ENCODE measurements around the gene SNRNP48.
A peak's percentile ranks its signal among the peaks of the same experiment; 100 is the strongest.

The SNRNP48 gene

DNA sequence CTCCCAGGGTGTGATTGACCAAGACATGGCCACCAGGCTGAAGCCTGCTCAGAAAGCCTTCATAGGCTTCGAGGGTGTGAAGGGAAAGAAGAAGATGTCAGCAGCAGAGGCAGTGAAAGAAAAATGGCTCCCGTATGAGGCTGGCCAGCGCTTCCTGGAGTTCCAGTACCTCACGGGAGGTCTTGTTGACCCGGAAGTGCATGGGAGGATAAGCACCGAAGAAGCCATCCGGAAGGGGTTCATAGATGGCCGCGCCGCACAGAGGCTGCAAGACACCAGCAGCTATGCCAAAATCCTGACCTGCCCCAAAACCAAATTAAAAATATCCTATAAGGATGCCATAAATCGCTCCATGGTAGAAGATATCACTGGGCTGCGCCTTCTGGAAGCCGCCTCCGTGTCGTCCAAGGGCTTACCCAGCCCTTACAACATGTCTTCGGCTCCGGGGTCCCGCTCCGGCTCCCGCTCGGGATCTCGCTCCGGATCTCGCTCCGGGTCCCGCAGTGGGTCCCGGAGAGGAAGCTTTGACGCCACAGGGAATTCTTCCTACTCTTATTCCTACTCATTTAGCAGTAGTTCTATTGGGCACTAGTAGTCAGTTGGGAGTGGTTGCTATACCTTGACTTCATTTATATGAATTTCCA is 4.6 kb upstream of the SNRNP48 start:
- no peak overlapping the region for H3K27ac ChIP-seq
- no peak overlapping the region for H3K4me3 ChIP-seq

DNA sequence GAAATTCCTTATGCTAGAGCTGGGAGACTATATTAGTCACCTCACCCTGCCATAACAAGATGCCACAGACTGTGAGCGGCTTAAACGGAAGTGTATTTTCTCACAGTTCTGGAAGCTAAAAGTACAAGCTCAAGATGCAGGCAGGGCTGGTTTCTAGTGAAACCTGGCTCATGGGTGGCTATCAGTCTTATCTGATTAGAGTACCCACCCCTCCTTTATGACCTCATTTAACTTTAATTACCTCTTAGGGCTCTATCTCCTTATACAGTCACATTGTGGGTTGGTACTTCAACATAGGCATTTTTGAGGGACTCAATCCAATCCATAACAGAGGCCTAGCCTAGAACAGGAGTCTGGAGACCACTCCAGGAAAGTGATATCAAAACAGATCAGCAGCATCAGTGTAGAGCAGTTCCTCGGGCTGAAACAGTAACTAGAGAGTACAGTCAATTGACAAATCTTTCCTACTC is 2.3 kb upstream of the SNRNP48 start:
- no peak overlapping the region for H3K4me3 ChIP-seq
- H3K27ac ChIP-seq: peak overlapping the region in 1 of 21 experiments; percentile 22

DNA sequence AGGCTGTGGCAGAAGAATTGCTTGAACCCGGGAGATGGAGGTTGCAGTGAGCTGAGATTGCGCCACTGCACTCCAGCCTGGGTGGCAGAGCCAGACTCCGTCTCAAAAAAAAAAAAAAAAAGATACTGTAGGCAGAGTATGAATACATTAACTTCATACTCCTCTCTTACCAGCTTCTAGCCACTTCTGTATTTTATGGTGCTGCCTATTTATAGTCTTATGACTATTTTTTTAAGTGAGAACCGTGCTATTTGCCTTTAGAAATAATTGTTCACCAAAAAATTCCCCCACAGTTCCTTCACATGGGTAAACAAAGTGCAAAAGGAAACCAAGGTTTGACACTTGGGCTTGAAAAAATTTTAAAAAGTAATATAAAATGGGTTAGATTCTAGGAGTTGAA is 1.5 kb upstream of the SNRNP48 start:
- Histone ChIP-seq H3K4me3 (no peak overlapping the region), H3K27ac (no peak overlapping the region)

DNA sequence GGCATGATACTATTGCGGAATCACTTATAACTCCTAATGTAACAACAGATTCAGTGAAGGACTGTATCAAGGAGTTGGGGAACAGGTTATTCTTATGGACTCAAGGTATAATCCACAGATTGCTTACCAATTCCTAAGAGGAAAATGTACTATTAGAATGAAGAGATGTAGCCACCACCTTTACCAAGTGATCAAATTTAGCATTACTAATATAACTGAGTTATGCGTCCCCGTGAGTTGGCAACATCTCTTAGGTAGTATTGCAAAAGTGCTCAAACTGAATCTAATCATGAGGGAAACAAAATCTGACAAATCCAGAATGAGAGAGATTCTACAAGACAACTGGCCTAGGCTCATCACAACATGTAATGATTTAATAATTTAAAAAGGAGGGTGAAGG is 777 bp upstream of the SNRNP48 start:
- Histone ChIP-seq H3K4me3 (peak overlapping the region in 3 of 7 experiments; percentile 85 to 97 (median 85)), H3K27ac (peak overlapping the region in 7 of 21 experiments; percentile 68 to 87 (median 76))

DNA sequence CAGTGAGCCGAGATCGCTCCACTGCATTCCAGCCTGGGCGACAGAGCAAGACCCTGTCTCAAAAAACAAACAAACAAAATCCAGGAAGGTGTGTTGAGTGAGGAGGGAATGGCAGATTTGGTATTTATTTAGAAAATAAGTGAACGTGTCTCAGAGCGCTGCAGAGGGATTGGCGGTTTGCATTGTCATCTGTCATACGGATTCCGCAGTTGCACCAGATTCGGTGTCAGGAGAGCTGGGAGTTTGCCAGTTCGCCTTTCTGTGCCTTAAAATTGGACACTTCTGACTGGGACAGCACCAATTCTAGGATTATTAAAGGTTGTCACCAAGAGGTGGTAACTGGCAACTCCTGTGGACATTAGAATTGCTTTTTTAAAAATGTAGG is 912 bp downstream of the SNRNP48 start:
- Histone ChIP-seq H3K27ac (peak overlapping the region in 16 of 21 experiments; percentile 70 to 88 (median 80)), H3K4me3 (peak overlapping the region; percentile 59 to 98 (median 85))

DNA sequence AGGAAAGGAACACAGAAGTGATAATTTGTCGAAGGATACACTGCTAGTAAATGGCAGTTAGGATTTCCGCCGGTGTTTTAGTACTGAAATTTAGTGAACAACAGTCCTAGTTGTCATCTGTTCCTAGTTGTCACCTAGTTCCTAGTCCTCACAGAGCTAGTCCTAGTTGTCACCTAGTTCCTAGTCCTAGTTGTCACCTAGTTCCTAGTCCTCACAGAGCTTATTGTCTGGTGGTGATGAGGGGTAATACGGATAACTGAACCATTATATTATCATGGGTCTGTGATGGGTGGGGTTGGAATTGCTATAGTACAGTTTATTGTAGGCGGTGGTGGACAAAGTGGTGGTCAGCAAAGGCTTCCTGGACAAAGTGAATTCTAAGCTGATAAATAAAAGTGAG is 1.8 kb downstream of the SNRNP48 start:
- no peak overlapping the region for H3K27ac ChIP-seq
- no peak overlapping the region for H3K4me3 ChIP-seq

DNA sequence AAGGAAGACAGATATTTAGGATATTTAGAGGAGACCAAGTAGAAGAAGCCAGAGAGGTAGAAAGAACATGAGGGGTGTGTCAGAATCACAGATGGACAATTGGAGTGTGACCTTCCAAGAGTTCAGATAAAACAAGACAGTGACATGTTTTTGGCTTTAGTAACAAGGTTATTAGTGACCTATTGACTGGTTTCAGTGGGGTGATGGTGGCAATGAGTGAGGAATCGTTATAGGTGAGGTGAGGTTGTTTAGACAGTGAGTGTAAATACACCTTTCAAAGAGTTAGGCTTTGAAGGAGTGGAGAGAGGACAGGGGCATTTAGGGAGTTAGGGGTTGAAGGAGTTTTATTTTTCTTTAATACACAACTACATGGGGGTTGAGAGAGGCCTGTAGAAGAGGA is 3.2 kb downstream of the SNRNP48 start:
- Histone ChIP-seq H3K4me3 (no peak overlapping the region), H3K27ac (no peak overlapping the region)

DNA sequence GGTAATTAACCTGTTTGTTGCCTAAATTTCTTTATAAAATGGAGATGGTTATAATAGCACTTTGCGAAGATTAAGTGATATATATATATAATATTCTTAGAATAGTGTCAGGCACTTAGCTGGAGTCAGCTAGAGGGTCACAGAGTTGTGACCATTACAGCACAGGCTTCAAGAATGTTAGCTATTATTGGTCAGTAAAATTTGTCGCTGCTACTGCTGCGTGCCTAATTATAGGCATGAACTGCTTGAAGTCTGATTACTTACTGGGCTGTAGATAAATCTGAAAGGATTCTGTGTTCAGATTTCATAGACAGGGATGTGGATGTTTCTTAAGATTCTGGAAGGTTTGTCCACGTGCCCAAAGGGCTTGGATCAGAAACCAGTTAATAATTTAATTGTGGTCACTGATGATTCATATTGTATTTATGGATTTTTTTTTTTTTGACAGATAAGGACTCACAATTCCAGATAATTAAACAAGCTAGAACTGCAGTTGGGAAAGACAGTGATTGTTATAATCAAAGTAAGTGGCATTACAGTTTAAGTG is 4.7 kb downstream of the SNRNP48 start:
- Histone ChIP-seq H3K4me3 (no peak overlapping the region), H3K27ac (no peak overlapping the region)

DNA sequence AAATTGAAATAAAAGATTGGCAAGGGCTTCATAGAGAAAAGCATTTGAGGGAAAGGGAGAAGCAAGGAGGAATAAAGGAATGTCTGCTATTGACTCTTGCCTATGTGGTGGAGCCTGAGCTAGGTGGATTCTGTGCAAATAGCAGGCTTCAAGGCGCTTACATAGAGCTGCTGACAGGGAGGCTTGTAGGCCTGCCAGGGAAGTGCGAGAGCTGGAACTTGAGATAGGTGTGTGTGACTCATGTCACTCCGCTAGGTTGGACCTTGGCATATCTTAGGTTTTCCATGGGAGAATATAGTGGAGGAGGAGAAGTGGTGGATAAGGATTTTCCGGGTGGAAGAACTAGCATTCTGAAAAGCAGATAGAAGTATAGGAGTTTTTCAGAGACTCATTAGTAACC is 14.0 kb downstream of the SNRNP48 start:
- Histone ChIP-seq H3K27ac (no peak overlapping the region), H3K4me3 (no peak overlapping the region)

DNA sequence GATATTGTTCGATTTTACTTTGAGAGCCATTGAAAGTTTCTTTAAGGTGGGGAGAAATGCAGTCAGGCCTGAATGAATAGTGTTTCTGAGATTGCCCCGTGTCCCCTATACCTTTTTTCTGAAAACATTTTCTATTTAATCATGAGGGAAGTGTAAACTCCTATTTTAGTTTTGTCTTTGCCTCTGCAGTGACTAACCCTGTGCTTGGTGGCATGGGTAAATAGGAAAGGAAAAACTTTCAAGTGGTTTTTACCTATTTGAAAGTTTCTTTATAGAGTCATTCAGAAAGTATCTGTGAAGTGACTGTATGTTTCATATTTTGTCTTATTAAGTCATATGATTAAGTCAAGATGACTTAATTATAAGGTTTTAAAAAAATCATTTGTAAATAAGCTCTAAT is 14.5 kb downstream of the SNRNP48 start:
- no peak overlapping the region for H3K4me3 ChIP-seq

DNA sequence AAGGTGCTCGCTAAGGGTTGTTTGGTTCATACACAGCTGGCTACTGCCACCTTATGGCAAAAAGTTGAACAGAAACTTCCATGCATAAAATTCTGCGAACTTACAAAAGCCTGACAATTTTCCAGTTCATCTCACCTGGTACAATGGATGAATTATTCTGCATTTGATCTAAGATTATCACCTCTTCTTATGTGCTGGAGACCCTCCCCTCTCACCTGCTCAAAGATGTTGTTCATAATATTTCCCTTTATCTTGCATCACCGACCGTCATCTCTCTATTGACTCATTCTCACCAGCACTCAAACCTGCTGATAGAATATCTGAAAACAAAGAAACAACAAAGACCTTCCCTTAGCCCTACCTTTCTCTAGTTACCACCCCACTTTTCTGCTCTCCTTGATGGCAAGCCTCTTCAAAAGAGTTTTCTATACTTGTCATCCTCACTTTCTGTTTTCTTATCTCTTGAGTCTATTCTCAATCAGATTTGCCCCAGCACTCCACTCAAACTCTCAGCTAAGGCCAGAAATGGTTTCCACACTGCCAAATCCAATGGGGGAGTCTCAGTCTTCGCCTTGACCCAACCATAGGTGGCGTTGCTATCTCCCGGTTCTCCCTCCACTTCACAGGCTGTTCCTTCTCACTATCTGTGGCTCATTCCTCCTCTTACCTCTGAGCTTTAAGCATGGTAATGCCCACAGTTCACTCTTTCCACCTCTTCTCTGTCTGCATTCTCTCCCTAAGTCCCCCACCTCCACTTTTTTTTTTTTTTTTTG is 25.8 kb downstream of the SNRNP48 start:
- no peak overlapping the region for H3K4me3 ChIP-seq
- H3K27ac ChIP-seq: no peak overlapping the region

More for the DNA sequence above, 14.5 kb downstream of the SNRNP48 start:
- H3K27ac ChIP-seq: no peak overlapping the region

DNA sequence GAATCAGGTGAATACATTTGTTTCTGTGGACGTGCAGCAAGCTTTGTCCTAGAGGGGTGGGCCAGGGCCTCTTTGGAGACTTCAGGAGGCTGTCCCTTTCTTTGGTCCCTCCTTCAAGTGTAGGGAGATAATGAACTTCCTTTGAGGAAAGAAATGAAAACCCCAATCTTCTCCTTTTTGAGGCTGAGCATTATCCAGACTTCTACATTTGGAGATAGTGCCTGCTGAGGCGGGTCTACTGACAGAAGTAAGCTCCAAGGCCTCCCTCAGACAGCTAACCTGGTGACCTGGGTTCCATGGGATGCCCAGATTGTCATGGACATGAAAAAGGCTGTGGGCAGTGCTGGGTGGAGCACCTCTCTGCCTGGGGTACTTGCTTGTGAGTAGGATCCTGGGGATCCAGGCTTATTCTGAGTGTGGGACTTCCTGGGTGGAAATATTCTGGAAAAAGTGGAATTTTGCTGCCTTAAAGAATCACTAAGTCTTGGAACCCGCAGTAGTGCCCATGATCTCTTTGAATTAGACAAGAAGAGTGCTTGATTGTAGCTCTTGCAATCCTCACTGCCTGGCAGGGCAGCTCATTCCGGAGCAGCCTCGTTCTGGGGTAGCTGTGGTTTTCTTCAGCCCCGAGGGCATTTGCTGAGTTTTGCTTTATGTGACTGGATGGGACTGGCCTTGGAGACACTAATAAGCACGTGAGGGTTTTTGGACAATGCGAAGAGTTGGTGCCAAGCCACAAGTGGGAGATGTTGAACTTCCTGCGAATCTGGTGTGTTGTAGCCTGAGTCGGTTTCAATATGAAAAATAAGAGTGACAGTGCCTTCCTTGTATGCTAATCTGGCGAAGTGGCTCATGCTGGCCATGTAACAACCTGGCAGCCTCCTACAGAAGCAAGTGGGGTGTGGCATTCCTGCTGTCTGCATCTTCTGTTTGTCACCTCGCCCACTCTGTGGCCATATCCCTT is 28.1 kb downstream of the SNRNP48 start:
- no peak overlapping the region for H3K4me3 ChIP-seq
- H3K27ac ChIP-seq: peak overlapping the region in 16 of 21 experiments; percentile 22 to 71 (median 58)

DNA sequence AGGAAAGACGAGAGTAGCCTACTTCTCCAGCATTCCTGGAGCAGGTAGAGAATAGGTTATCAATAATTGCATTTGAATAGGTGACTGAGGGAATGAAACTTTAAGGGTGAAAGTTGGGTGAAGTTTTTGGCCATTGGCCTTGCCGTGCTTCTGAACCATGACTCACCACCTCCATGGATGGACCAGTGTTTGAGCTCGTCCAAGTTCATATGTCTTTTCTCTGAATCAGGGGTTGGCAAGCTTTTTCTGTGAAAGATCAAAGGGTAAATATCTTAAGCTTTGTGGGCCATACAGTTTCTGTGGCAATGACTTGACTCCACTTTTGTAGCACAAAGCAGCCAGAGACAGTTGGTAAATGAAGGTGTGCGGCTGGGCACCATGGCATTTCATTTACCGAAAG is 31.8 kb downstream of the SNRNP48 start:
- Histone ChIP-seq H3K4me3 (no peak overlapping the region), H3K27ac (no peak overlapping the region)

DNA sequence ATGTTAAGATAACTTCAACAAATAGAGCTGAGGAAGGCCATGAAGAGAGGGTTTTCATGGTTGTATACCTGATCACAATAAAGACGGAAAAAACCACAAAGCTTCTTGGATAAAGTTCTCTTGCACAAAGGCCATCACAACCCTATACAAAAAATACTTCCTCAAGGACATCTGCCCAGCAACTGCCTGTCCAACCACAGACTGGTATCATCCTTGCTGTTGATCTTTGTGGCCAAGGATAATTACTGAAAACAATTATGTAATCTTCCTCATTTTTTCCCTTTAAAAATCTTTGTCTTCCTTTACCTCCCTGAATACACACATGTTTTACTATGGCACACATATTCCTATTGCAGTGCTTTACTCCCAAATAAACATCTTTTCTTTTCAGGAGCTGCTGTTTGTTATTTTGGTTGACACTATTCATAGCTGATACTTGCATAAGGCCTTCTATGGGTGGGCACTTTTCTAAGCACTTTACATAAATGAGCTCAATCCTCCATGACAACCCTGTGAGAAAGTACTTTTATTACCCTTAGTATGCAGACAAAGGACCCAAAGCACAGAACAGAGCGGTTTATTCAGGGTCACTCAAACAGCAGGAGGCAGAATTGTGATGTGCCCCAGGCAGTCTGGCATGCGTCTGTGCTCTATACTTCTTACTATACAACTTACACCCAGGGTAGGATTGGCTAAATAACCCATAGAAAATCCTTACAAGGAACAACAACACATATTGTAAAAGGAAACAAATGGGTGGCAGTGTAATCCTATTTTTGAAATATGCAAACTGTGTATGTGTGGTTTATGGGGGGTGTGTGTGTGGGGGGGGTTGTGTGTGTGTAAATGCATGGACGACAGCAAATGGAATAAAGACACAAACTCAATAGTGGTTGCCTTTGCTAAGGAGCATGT is 35.1 kb downstream of the SNRNP48 start:
- no peak overlapping the region for H3K27ac ChIP-seq
- H3K4me3 ChIP-seq: no peak overlapping the region

DNA sequence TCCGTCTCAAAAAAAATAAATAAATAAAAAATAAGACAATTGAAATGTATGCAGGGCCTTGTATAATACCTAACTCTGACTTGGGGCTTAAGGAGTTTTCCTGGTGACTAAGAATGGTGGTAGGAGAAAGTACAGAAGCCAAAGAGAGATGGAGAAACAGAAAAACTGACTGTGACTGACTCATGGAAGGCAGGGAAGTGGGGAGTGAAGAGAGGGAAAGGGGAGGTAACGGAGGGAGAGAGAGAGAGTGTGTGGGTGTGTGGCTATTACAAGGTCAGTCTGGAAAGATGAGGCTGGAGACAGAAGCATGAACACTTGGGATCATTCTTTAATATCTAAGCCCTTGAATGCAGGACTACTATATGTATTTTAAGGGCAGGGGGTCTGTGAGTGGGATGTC is 38.5 kb downstream of the SNRNP48 start:
- Histone ChIP-seq H3K27ac (no peak overlapping the region), H3K4me3 (no peak overlapping the region)

DNA sequence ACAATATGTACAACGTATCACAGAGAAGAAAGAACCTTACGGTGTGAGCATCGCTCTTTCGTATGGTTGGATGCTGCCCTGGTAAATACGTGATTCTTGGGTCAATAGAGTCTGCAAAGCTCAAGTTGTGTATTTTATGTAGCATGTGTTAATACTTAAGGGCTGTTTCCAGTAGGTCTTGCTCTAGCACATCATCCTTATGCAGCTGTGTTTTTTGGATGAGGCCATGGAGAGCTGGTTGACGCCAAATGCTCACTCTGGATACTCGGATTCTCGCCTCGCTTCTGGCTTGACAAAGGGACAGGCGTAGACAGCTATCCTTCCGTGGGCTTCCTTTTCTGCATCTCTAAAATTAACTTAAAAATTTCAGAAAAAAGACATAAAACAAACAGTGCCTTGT is 38.9 kb downstream of the SNRNP48 start:
- H3K4me3 ChIP-seq: no peak overlapping the region
- no peak overlapping the region for H3K27ac ChIP-seq

DNA sequence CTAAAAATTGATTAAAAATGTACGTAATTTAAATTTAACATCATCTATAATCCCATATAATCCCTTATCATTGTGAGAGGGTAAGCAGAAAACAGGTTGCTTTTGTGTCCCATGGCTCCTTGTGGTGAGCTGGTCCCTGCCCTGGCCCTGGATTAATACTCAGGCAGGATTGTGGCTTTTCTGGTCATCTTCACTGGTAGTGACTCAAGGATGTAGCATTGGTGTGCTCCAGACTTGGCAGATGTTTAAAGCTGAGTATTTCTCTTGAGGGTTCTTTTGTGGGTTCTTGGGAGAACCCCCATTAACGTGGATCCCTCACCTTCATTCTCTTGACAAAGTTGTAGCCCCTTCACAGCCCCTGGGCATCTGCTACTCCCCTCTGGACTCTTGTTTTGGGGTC is 39.3 kb downstream of the SNRNP48 start:
- H3K27ac ChIP-seq: no peak overlapping the region
- H3K4me3 ChIP-seq: no peak overlapping the region

DNA sequence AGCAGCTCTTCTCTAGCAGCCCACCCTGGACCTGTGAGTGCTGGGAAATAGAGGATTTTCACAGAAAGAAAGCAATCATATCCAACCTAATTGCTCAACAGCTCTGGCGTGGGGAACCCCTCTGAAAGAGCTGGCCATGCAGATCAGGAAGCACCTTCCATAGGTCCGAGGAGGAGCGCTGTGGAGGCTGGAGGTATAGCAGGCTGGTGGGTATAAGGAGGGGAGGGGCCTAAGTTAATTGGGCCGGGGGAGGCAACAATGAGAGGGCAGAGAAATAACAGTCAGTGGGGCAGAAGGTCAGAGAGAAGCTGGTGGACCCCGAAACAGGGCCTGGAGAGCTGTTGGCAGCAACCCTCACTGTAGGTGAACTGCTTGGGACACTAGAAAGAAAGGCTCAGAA is 40.8 kb downstream of the SNRNP48 start:
- H3K27ac ChIP-seq: no peak overlapping the region

DNA sequence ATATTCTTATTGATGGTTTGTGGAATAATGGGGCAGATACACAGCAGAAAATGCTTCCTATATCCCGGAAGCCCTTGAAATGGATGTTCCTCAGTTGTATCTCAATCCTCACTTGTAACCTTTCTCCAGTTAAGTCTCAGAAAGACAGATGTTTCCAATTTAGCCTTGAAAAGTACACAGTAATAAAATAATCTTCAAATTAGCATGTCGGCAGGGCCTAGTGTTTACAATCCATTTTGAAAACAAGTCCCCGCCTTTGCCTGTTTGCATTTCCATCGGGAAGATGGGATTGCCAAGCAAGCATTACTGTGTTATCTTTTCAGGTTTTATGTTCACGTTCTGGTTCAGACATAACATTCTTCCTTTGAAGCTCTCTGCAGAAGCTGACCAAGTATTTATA is 41.5 kb downstream of the SNRNP48 start:
- no peak overlapping the region for H3K27ac ChIP-seq
- no peak overlapping the region for H3K4me3 ChIP-seq

More for the DNA sequence above, 40.8 kb downstream of the SNRNP48 start:
- H3K4me3 ChIP-seq: no peak overlapping the region
